Hematopoietic multipotent progenitor cell treated with erythropoietin and hydrocortisone succinate and interleukin-3 and kit ligand, for 15 days (in vitro differentiated cells): Measurements from ENCODE around the gene FAM20B.

Source experiments
- DNase-seq: peaks from one replicate; pipeline ENCODE4 v3.0.0-alpha.2; 2015; ENCODE audit warnings: low spot score

The FAM20B gene

GRCh38 chr1:179048339-179049124 lies 22.8 kb downstream of the FAM20B start:
- DNase-seq: no peak

- DNase-seq: no peak
Measured at GRCh38 chr1:179052776-179053175, 27.1 kb downstream of the FAM20B start.

- no peak for DNase-seq
Measured at GRCh38 chr1:179053486-179053885, 27.8 kb downstream of the FAM20B start.

GRCh38 chr1:179055937-179056336 lies 30.2 kb downstream of the FAM20B start:
- no peak for DNase-seq

GRCh38 chr1:179058487-179059483 lies 33.1 kb downstream of the FAM20B start:
- DNase-seq: no peak

- DNase-seq: no peak
Measured at GRCh38 chr1:179061360-179062282, 35.9 kb downstream of the FAM20B start.

GRCh38 chr1:179066471-179066870 lies 40.8 kb downstream of the FAM20B start:
- DNase-seq: no peak

- DNase-seq: no peak
Measured at GRCh38 chr1:179077396-179077795, 51.7 kb downstream of the FAM20B start.

- DNase-seq: peak; percentile 81
Measured at GRCh38 chr1:179079113-179079761, 53.5 kb downstream of the FAM20B start.

- no peak for DNase-seq
Measured at GRCh38 chr1:179080866-179081686, 55.4 kb downstream of the FAM20B start.

GRCh38 chr1:179081687-179082332 lies 56.1 kb downstream of the FAM20B start, which contains the start of gene TOR3A:
TOR3A (plus strand) TSS chr1:179082070; CDS start chr1:179082129, 59 bp downstream.
- DNase-seq: peak; percentile 63

- peak; percentile 38 for DNase-seq
Measured at GRCh38 chr1:179082333-179082998, 56.8 kb downstream of the FAM20B start.

- DNase-seq: no peak
Measured at GRCh38 chr1:179082999-179083335, 57.3 kb downstream of the FAM20B start.

GRCh38 chr1:179083533-179083932 lies 57.8 kb downstream of the FAM20B start:
- no peak for DNase-seq

- no peak for DNase-seq
Measured at GRCh38 chr1:179087665-179088064, 62.0 kb downstream of the FAM20B start.

GRCh38 chr1:179089827-179090482 lies 64.3 kb downstream of the FAM20B start:
- DNase-seq: no peak

GRCh38 chr1:179090522-179090921 lies 64.8 kb downstream of the FAM20B start:
- no peak for DNase-seq

GRCh38 chr1:179090923-179091322 lies 65.2 kb downstream of the FAM20B start:
- no peak for DNase-seq

GRCh38 chr1:179091691-179092165 lies 66.0 kb downstream of the FAM20B start:
- no peak for DNase-seq
